CD4-positive, alpha-beta T cell treated with Interferon alpha-2 for 1 hour (primary cell): ENCODE data around the gene TMEM63C.

ENCODE experiments used
- DNase-seq, 2 donors: peaks; one replicate each; pipeline ENCODE4 v3.0.0-alpha.2; 2020 to 2022

TMEM63C gene

DNA sequence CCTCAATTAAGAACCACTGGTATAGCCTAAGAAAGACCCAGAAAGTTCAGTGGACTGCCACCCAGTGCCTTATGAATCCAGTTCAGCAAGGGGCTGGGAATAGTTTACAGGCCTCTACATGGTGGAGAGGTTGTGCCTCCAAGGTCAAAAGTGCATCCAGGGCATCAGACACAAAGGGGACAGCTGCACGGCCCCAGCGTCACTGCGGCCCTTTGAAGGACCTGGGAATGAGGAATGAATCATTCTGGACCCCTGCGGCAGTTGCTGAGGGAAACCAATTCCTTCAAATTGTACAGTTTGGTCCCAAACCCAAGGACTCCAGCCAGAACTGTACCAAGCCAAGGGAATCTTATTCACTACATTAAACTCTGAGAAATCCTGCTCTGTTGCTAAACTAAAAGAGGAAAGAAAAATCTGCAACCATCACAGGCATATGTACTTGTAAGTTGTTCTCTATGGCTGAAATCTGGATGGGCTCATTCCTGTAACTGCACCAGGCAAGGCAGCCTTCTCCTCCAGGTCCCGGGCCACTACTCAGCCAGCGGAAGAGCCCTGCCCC, 100.3 kb downstream of the TMEM63C start:
- no peak for DNase-seq

DNA sequence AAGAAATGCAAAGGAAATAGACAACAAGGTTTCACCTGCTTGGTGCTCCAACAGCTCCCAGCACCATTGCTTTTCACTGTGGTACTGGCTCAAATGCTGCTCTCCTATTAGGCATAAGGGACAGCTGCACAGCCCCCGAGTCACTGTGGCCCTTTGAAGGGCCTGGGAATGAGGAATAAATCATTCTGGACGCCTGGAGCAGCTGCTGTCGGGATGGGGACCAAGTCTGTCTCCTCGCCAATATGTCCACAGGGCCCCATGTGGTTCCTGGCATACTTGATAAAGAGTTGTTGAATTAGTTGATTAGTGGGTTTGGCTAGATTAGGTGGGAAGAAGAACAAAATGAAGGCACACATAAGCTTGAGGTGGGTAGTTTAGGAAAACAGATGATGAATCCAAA, 102.5 kb downstream of the TMEM63C start:
- DNase-seq, result no peak

GRCh38 chr14:77284466-77284865, 102.9 kb downstream of the TMEM63C start:
- no peak for DNase-seq

GRCh38 chr14:77286576-77286975, 105.0 kb downstream of the TMEM63C start:
- no peak for DNase-seq

GRCh38 chr14:77290705-77291104, 109.1 kb downstream of the TMEM63C start:
- no peak for DNase-seq

GRCh38 chr14:77296155-77296554, 114.6 kb downstream of the TMEM63C start:
- no peak for DNase-seq

GRCh38 chr14:77296906-77297305, 115.3 kb downstream of the TMEM63C start:
- no peak for DNase-seq

DNA sequence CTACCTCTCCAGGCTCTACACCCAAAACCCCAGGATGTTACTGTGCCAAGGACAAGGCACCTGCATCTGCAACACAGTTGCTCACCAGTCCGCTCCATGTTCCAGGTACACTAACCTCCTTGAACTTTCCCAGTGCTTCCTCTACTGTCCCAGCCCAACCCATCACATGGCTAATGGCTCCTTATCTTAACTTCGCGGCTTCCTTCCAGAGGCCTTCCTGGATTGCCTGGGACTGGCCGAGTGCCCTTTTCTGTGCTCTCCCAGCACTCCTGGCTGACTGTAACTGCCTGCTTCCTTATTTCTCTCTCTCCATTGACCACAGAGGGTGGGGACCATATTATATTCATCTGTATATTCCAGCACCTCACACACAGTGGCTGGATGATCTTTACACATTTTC, 118.2 kb downstream of the TMEM63C start:
- no peak for DNase-seq

DNA sequence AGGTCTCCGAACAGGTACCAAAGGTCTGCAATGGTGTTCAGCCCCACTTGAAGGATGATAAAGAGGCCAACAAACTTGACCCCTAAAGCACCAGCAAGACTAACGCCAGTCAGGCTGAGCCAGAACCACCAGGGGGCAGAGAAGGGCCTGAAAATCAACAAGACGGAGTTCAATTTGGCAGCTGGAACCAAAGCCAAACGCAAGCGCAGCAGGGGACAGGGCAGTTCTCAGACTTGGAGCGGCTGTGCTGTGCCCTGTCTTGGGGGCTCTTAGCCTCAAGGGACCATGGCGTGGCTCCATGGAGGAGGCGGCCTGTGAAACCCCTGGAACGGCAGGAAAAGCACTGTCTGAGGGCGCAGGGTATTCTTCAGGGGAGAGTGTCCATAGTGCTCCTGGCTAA, 119.5 kb downstream of the TMEM63C start:
- peak; percentile 47 to 54 for DNase-seq

DNA sequence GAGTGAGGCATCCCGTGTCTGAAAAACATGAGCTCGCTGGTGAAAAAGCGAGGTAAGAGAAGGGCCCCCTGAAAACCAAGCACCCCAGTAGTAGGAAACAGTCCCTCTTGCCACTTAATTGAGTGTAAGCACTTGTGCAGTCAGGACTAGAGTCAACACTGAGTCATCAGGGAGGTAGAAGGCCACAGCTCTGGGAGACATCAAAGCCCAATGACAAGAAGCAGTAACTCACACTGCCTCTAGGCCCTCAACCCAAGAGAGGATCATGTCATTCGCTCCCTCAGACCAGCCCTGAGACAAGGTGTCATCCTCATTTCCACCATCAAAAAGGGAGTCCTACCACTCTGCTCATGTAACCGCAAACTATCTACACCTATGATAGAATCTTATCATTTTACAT, 121.3 kb downstream of the TMEM63C start:
- DNase-seq, result no peak

DNA sequence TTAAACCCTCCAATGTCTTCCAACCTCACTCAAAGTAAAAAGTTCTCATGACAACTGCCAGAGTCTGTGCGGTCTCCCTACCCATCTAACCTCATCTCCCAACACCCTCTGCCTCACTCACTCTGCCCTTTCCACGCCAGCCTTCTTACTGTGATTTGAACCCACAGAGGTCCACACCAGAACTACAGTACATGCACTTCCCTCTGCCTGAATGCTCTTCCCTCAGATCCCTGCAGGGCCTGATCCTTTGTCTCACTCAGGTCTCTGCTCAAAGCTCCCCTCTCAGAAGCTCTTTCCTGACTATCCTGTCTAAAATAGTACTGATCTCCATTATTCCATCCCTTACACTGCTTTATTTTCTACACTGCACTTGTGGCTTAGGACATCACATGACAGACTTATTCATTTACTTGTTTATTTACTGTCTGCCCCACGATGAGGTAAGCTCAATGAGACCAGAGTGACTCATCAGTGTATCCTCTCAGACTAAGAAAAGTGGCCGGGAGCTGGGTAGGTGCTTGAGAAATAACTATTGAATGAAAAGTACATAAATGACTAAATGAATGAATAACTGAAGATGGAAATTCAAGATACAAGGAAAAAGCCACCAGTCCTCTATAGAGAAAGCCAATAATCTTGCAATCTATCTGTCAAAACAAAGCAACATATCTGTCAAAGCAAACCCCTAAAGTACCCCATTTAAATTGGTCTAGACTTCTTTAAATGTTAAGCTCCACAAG, 122.0 kb downstream of the TMEM63C start:
- DNase-seq, result no peak

DNA sequence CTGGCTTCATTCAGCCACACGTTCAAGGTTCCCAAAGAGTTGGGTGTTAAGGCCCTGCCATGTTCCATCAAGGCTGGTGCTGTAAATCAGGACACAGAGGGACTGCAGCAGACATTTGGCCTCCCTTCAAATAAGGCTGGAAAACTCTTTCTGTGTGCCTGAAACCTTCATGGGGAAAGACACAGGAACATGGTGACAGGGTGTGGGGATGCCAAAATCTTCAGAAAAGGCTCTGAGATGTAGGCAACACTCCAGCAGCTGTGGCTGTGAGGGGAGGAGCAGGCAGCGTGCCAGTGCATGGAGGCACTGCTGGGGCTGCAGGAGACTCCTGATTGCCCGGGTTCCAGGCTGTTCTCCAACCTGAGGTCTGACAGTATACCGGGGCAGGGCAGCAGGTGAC, 124.1 kb downstream of the TMEM63C start:
- no peak for DNase-seq

DNA sequence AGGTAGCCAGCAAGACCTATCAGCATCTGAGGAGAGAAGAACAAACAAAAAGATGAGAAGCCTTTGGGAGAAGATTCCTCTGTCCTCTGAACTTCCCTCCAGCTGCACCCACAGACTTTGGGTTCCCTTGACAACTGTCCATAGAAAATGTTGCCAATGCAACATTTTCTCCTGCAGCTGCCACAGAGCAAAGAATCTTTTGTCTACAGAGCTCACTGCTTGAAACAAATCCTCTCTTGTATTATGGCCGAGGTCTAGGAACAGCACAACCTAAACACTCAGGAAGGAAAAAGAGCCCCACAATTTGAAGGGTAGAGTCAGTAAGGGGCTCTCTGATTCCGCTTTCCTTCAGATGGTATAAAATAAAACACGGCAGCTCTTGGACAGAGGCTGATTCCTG, 124.8 kb downstream of the TMEM63C start:
- no peak for DNase-seq

DNA sequence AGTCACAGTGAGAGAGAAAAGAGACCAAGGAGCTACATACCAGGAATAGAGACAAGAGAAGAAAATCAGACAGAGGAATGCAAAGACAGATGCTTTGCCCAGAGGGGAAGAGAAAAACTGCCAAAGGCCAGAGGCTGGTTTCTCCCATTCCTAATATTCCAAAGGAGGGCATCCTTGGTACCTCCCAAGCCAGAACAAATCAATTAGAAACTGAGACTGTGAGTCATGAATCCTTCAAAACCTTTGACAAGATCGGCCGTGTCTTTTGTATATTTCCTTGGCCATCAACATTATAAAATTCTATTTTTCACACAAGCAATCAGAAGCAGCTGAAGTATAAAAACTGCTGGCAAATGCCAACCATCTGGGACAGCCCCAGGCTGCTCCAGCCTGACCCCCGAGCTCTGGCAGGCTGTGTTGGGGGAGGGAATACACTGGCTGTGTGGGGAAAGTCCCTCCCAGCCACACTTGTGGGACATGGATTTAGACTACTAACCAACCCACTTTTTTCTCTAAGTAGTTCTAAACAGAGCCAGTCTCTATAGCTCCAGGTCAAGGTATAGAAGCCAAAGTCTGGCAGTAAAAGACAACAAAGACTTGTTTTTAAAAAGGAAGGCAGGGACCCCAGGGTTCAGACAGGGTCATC, 125.4 kb downstream of the TMEM63C start:
- no peak for DNase-seq
